Measurements from ENCODE around the gene PPP3R2. TPM values are rescaled to one million over a fixed set of nuclear protein-coding genes. Genes with fewer than 3 reads are reported as not detected.

Gene PPP3R2
- total RNA-seq, 4 donors from 2014 or later, result not detected

Other genes starting within 250 kb of the PPP3R2 start
- gene BAAT, start 210.0 kb downstream of the PPP3R2 start, total RNA-seq, result not detected
- 10 to 100 TPM in 3 of 4 donors, 1 to 10 TPM in 1; 9.9 to 13.7 (median 12.6) TPM for gene MRPL50, start 196.4 kb downstream of the PPP3R2 start, total RNA-seq
- 10 to 100 TPM; 17.0 to 29.2 (median 21.0) TPM for gene ZNF189, start 196.1 kb downstream of the PPP3R2 start, total RNA-seq
- under 1 TPM in 1 of 4 donors, not detected in 3; 0.38 TPM for gene ALDOB, start 159.2 kb downstream of the PPP3R2 start, total RNA-seq
- gene RNF20, start 61.1 kb downstream of the PPP3R2 start, total RNA-seq, result 10 to 100 TPM; 14.2 to 25.4 (median 19.8) TPM
- not detected for gene GRIN3A, start 143.7 kb upstream of the PPP3R2 start, total RNA-seq